Measurements from ENCODE around the gene UAP1L1. TPM values are rescaled to one million over a fixed set of nuclear protein-coding genes. Genes with fewer than 3 reads are reported as not detected.
"Not testable (repeated sequence)": the region's sequence is repeated elsewhere in the genome, so short reads cannot be mapped to it uniquely, and the experiment has no call there.

Gene UAP1L1
- total and polyA plus RNA-seq, 4 donors, result 0.35 to 2.3 (median 1.7) TPM

GRCh38 chr9:137058521-137059234, 18.6 kb upstream of the UAP1L1 start:
- Histone ChIP-seq H3K4me1 (ENCODE audit: control insufficient read depth in 4 of 4, insufficient read depth in 4 of 4, low read length in 3 of 4) (peaks cover 16 to 33% (median 29%) of the 10 kb centered on the region in 4 donors), H3K9me3 (ENCODE audit: control insufficient read depth in 4 of 4, low read length in 3 of 4) (no peaks in the 10 kb centered on the region), H3K9ac (ENCODE audit: low read depth in 1 of 2, low read length in 2 of 2) (no peak overlapping the region), H3K4me3 (ENCODE audit: low read depth in 1 of 3, low read length in 3 of 3) (no peak overlapping the region), H3K27ac (ENCODE audit: low read depth in 1 of 2, low read length in 2 of 2) (no peak overlapping the region), H3K27me3 (ENCODE audit: control insufficient read depth in 4 of 4, insufficient read depth in 4 of 4, low read length in 3 of 4) (no peaks in the 10 kb centered on the region), H3K36me3 (ENCODE audit: control insufficient read depth in 4 of 4, insufficient read depth in 3 of 4, low read depth in 1 of 4, low read length in 3 of 4) (no peaks in the 10 kb centered on the region)
- WGBS, result 86% methylated on average over 9 of the region's 9 CpGs
- TF ChIP-seq, protein P1, sequence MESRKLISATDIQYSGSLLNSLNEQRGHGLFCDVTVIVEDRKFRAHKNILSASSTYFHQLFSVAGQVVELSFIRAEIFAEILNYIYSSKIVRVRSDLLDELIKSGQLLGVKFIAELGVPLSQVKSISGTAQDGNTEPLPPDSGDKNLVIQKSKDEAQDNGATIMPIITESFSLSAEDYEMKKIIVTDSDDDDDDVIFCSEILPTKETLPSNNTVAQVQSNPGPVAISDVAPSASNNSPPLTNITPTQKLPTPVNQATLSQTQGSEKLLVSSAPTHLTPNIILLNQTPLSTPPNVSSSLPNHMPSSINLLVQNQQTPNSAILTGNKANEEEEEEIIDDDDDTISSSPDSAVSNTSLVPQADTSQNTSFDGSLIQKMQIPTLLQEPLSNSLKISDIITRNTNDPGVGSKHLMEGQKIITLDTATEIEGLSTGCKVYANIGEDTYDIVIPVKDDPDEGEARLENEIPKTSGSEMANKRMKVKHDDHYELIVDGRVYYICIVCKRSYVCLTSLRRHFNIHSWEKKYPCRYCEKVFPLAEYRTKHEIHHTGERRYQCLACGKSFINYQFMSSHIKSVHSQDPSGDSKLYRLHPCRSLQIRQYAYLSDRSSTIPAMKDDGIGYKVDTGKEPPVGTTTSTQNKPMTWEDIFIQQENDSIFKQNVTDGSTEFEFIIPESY (IDR thresholded peaks at IDR 0.05), result no peak
- peak in 1 of 2 donors; percentile 10 for TF ChIP-seq HNF4A (conservative IDR thresholded peaks at IDR 0.05)
- no peak for DNase-seq (ENCODE audit: low spot score)

DNA sequence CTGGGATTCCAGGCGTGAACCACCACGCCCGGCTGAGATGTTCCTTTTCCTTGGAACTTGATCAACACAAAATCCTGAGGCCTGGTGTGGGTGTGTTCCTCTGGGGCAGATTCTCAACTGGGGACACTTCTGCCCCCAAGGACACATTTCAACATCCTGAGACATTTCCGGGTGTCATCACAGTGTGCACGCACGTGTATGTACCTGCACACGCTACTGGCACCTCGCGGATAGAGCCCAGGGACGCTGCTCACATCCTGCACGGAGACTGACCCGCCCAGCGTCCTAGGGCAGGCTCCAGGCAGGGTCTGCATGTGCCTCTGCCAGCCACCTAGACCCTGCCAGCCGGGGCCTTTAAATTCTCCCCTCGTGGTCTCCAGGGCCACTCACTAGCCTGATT, 14.9 kb upstream of the UAP1L1 start:
- no peak overlapping the region for H3K9ac ChIP-seq (ENCODE audit: low read depth in 1 of 2, low read length in 2 of 2)
- peaks cover 0 to 4% (median 0%) of the 10 kb centered on the region in 4 donors for H3K27me3 ChIP-seq (ENCODE audit: control insufficient read depth in 4 of 4, insufficient read depth in 4 of 4, low read length in 3 of 4)
- peaks cover 0 to 6% (median 1%) of the 10 kb centered on the region in 4 donors for H3K4me1 ChIP-seq (ENCODE audit: control insufficient read depth in 4 of 4, insufficient read depth in 4 of 4, low read length in 3 of 4)
- H3K4me3 ChIP-seq (ENCODE audit: low read depth in 1 of 3, low read length in 3 of 3), result no peak overlapping the region
- H3K27ac ChIP-seq (ENCODE audit: low read depth in 1 of 2, low read length in 2 of 2), result no peak overlapping the region
- DNase-seq (ENCODE audit: low spot score), result no peak
- TF ChIP-seq YY1 (IDR thresholded peaks at IDR 0.05) (no peak), HNF4G (IDR thresholded peaks at IDR 0.05) (no peak), HNF4A (conservative IDR thresholded peaks at IDR 0.05) (no peak), JUND (IDR thresholded peaks at IDR 0.05) (no peak), FOXA2 (IDR thresholded peaks at IDR 0.05) (no peak), GABPA (IDR thresholded peaks at IDR 0.05 in 1 of 2, conservative IDR thresholded peaks at IDR 0.05 in 1 of 2) (no peak), RXRA (IDR thresholded peaks at IDR 0.05) (no peak), MAX (IDR thresholded peaks at IDR 0.05) (no peak), TAF1 (conservative IDR thresholded peaks at IDR 0.05) (no peak), FOXA1 (IDR thresholded peaks at IDR 0.05) (no peak), ATF3 (IDR thresholded peaks at IDR 0.05) (no peak), EGR1 (IDR thresholded peaks at IDR 0.05; ENCODE audit: low read depth in 2 of 2) (no peak), NR2F2 (IDR thresholded peaks at IDR 0.05) (no peak)
- no peaks in the 10 kb centered on the region for H3K9me3 ChIP-seq (ENCODE audit: control insufficient read depth in 4 of 4, low read length in 3 of 4)
- H3K36me3 ChIP-seq (ENCODE audit: control insufficient read depth in 4 of 4, insufficient read depth in 3 of 4, low read depth in 1 of 4, low read length in 3 of 4), result no peaks in the 10 kb centered on the region
- 90% methylated on average over 15 of the region's 15 CpGs for WGBS

GRCh38 chr9:137062798-137063197, 14.5 kb upstream of the UAP1L1 start:
- not testable (repeated sequence) for H3K27ac ChIP-seq (ENCODE audit: low read depth in 1 of 2, low read length in 2 of 2); H3K4me1 ChIP-seq (ENCODE audit: control insufficient read depth in 4 of 4, insufficient read depth in 4 of 4, low read length in 3 of 4); H3K9ac ChIP-seq (ENCODE audit: low read depth in 1 of 2, low read length in 2 of 2); H3K36me3 ChIP-seq (ENCODE audit: control insufficient read depth in 4 of 4, insufficient read depth in 3 of 4, low read depth in 1 of 4, low read length in 3 of 4); H3K9me3 ChIP-seq (ENCODE audit: control insufficient read depth in 4 of 4, low read length in 3 of 4); H3K4me3 ChIP-seq (ENCODE audit: low read depth in 1 of 3, low read length in 3 of 3); H3K27me3 ChIP-seq (ENCODE audit: control insufficient read depth in 4 of 4, insufficient read depth in 4 of 4, low read length in 3 of 4); DNase-seq (ENCODE audit: low spot score)
- 93% methylated on average over 9 of the region's 9 CpGs for WGBS

Data from liver (tissue), 9 donors.